DOHH2 (cell line): ENCODE results near the gene GNAS-AS1.

ENCODE experiments used
- H3F3A ChIP-seq: fragments of 200-600 bp; sonication (generic), shearing (Covaris generic); 2 replicates; pipeline ENCODE4 v1.6.0; 2016; ENCODE audit warnings: antibody characterized with exemption, mild to moderate bottlenecking; ENCODE audit not compliant: control insufficient read depth, insufficient read depth
- H3K27ac ChIP-seq: fragments of 200-600 bp; sonication (generic); 2 replicates; pipeline ENCODE4 v1.5.1; 2014; ENCODE audit warnings: low read depth, mild to moderate bottlenecking, low read length, moderate library complexity
- H3K27me3 ChIP-seq: fragments of 200-600 bp; sonication (generic); 2 replicates; pipeline ENCODE4 v1.6.1; 2014; ENCODE audit warnings: mild to moderate bottlenecking, low read length, mixed read lengths; ENCODE audit not compliant: control insufficient read depth
- H3K36me3 ChIP-seq: fragments of 200-600 bp; sonication (generic); 2 replicates; pipeline ENCODE4 v1.6.1; 2014; ENCODE audit warnings: mild to moderate bottlenecking, low read length, moderate library complexity, mixed read lengths; ENCODE audit not compliant: control insufficient read depth
- H3K4me1 ChIP-seq: fragments of 200-600 bp; sonication (generic); 2 replicates; pipeline ENCODE4 v1.6.1; 2014; ENCODE audit warnings: mild to moderate bottlenecking, low read length, mixed read lengths; ENCODE audit not compliant: control insufficient read depth
- H3K4me2 ChIP-seq: fragments of 200-600 bp; sonication (generic); 2 replicates; pipeline ENCODE4 v1.6.0; 2014; ENCODE audit warnings: mild to moderate bottlenecking, low read length, moderate library complexity
- H3K4me3 ChIP-seq: fragments of 200-600 bp; sonication (generic); 2 replicates; pipeline ENCODE4 v1.5.1; 2014; ENCODE audit warnings: mild to moderate bottlenecking, low read length, mixed read lengths
- H3K79me2 ChIP-seq: fragments of 200-600 bp; sonication (generic); 2 replicates; pipeline ENCODE4 v1.6.1; 2014; ENCODE audit warnings: mild to moderate bottlenecking, low read length, mixed read lengths; ENCODE audit not compliant: control insufficient read depth
- H3K9me2 ChIP-seq: fragments of 200-600 bp; sonication (generic); replicated peaks from 2 replicates; pipeline ENCODE4 v1.6.1; 2014; ENCODE audit warnings: mild to moderate bottlenecking, low read length, mixed read lengths; ENCODE audit not compliant: control insufficient read depth
- H3K9me3 ChIP-seq: fragments of 200-600 bp; sonication (generic); 2 replicates; pipeline ENCODE4 v1.6.1; 2014; ENCODE audit warnings: antibody characterized with exemption, low read length, mixed read lengths; ENCODE audit not compliant: control insufficient read depth, insufficient read depth
- H4K20me1 ChIP-seq: fragments of 200-600 bp; sonication (generic); 2 replicates; pipeline ENCODE4 v1.6.0; 2014; ENCODE audit warnings: low read depth, mild to moderate bottlenecking, antibody characterized with exemption, low read length, moderate library complexity; ENCODE audit not compliant: control insufficient read depth, insufficient read depth
- CTCF ChIP-seq: fragments of 200-600 bp; sonication (generic); IDR thresholded peaks from one replicate; pipeline ENCODE4 v1.5.1; 2014; ENCODE audit warnings: antibody characterized with exemption, mild to moderate bottlenecking, low read depth, low read length; ENCODE audit not compliant: poor library complexity, severe bottlenecking
- EZH2phosphoT487 ChIP-seq: fragments of 200-600 bp; sonication (generic); IDR thresholded peaks from 2 replicates; pipeline ENCODE4 v1.6.1; 2017; ENCODE audit warnings: borderline replicate concordance, mild to moderate bottlenecking, antibody characterized with exemption, low read length, moderate library complexity, mixed read lengths

The GNAS-AS1 gene

DNA sequence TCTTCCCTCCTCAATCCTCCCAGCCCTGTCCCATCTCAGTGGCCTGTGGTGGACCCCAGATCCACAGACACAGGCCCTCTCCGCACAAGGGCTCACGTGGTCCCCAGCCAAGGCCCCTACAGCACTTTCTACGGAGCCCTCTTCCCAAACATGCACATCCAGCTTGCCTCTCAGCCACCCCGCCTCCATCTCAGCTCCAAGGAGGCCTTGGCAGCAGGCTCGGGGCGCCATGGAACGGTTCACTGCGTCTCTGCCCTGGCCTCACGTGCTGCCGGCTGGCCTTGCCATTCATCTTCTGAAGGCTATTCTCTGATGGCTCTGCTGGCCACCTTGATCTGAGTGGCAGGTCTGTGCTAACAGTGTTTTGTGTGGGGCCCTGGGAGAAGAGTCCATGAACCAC lies 33.0 kb downstream of the GNAS-AS1 start:
- Histone ChIP-seq H3K27me3 (no peaks in the 10 kb centered on the region), H3K27ac (no peak overlapping the region), H3K4me2 (no peak overlapping the region), H3K4me1 (no peaks in the 10 kb centered on the region), H3F3A (no peaks in the 10 kb centered on the region), H3K79me2 (no peaks in the 10 kb centered on the region), H4K20me1 (no peaks in the 10 kb centered on the region), H3K36me3 (no peaks in the 10 kb centered on the region), H3K4me3 (no peak overlapping the region), H3K9me3 (no peaks in the 10 kb centered on the region), H3K9me2 (no peaks in the 10 kb centered on the region)
- TF ChIP-seq CTCF (no peak), EZH2phosphoT487 (no peak)

DNA sequence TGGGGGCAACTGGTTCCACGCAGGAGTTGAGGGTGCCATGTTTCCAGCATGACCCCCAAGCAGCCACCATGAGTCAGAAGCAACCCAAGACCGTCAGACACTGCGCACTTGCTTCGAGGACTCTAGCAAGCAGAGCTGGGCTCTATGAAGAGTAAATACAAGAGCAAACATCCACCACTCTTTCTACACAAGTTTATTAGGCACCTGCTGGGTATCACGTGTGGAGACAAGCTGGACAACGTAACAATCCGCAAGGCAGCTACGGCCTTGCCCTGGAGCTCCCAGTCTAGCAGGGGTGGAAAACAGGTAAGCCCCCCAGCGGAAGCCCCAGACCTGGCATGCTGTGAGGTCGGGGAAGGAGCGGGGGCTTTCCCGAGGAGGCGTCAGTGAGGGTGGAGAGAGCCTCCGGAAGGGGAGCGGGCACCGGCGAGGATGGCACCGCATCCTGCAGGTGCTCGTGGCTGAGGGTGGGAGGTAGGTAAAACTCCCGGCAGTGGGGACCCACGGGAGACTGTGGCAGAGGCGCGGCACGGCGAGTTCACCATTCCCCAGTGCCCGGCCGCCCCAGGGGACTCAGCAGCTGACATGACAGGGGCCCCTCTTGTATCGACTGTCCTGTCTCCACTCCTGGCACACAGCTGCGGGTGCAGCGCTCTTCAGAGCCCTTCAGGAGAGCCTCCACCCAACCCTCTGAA lies 33.6 kb downstream of the GNAS-AS1 start:
- Histone ChIP-seq H3F3A (no peaks in the 10 kb centered on the region), H3K4me1 (no peaks in the 10 kb centered on the region), H3K27me3 (no peaks in the 10 kb centered on the region), H3K36me3 (no peaks in the 10 kb centered on the region), H3K27ac (no peak overlapping the region), H3K4me3 (no peak overlapping the region), H3K9me3 (no peaks in the 10 kb centered on the region), H4K20me1 (no peaks in the 10 kb centered on the region), H3K9me2 (no peaks in the 10 kb centered on the region), H3K79me2 (no peaks in the 10 kb centered on the region), H3K4me2 (no peak overlapping the region)
- no peak for TF ChIP-seq CTCF
- no peak for TF ChIP-seq EZH2phosphoT487

- Histone ChIP-seq H3K36me3 (no peaks in the 10 kb centered on the region), H3K4me3 (no peak overlapping the region), H3K9me3 (no peaks in the 10 kb centered on the region), H4K20me1 (no peaks in the 10 kb centered on the region), H3K27ac (no peak overlapping the region), H3F3A (no peaks in the 10 kb centered on the region), H3K9me2 (no peaks in the 10 kb centered on the region), H3K27me3 (no peaks in the 10 kb centered on the region), H3K79me2 (no peaks in the 10 kb centered on the region), H3K4me2 (no peak overlapping the region), H3K4me1 (no peaks in the 10 kb centered on the region)
- TF ChIP-seq CTCF (no peak), EZH2phosphoT487 (no peak)
These were observed 34.7 kb downstream of the GNAS-AS1 start for GRCh38 chr20:58816051-58816450.
